ENCODE results near the gene BCL2.

The BCL2 gene

DNA sequence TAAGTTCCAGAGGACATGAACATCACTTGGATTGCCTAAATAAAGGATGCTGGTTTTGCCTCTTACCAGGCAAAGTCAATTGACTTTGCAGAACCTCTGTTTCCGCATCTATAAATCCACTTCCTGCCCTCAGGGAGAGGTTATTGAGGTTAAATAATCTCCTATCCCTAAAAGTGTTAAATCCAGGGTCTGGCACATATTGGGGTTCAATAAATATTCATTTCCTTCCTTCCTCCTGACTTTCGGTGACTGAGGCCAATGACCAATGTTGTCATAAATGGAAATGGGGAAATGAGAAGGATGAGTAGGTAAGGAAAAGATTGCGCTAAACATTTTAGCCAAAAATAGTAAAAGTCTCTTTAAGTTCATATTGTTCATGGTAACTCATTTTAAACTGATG is 16.0 kb downstream of the BCL2 start:
- no peaks in the 10 kb centered on the region for H3K9me3 ChIP-seq
- no peak overlapping the region for H3K27ac ChIP-seq
- peaks cover 0 to 3% of the 10 kb centered on the region in 2 experiments for H3K4me1 ChIP-seq (ENCODE audit: control insufficient read depth in 1 of 2, insufficient read depth in 1 of 2, low read depth in 1 of 2, low read length in 1 of 2)
- no peaks in the 10 kb centered on the region for H3K27me3 ChIP-seq
- TF ChIP-seq, protein P1, sequence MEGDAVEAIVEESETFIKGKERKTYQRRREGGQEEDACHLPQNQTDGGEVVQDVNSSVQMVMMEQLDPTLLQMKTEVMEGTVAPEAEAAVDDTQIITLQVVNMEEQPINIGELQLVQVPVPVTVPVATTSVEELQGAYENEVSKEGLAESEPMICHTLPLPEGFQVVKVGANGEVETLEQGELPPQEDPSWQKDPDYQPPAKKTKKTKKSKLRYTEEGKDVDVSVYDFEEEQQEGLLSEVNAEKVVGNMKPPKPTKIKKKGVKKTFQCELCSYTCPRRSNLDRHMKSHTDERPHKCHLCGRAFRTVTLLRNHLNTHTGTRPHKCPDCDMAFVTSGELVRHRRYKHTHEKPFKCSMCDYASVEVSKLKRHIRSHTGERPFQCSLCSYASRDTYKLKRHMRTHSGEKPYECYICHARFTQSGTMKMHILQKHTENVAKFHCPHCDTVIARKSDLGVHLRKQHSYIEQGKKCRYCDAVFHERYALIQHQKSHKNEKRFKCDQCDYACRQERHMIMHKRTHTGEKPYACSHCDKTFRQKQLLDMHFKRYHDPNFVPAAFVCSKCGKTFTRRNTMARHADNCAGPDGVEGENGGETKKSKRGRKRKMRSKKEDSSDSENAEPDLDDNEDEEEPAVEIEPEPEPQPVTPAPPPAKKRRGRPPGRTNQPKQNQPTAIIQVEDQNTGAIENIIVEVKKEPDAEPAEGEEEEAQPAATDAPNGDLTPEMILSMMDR (IDR thresholded peaks at IDR 0.05), result no peak
- no peaks in the 10 kb centered on the region for H3K36me3 ChIP-seq
- no peak overlapping the region for H3K4me3 ChIP-seq (ENCODE audit: low read depth in 1 of 2, low read length in 1 of 2)

DNA sequence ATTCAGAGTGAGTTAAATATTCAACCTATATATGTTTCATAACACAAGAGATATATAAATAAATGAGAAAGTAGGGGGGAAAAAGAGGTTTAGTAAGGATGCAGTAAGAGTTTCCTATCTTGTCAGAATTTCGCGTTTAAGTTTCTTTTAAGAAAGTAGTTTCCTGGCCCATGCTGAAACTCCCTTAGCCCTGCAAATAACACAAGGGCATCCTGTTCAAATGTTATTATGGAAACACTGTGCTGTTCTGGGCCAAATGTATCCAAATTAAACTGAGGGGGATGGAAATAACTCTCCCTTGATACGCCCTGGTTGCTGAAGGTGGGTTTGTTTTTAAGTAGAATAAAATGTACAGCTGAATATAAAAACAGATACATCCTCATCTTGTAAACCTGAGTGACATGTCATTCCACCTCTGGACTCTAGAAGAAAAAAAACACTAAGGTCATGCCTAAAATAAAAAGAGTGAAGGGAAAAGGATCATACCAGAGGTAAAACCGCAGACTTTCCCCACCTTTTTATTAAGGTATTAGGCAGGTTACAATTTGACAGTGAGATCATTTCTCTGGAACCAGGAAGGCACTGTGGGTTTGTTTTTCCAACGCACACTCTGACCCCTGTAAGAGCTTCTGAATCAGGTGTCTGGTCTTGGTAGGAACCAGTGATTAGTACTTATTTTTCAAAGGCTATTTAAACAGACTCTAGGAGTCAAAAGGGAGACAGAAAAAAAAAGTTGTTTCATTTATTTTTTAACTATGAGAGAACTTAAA is 16.7 kb downstream of the BCL2 start:
- TF ChIP-seq, protein P1 (IDR thresholded peaks at IDR 0.05), result no peak
- no peaks in the 10 kb centered on the region for H3K27me3 ChIP-seq
- H3K4me1 ChIP-seq (ENCODE audit: control insufficient read depth in 1 of 2, insufficient read depth in 1 of 2, low read depth in 1 of 2, low read length in 1 of 2), result peaks cover 0 to 3% of the 10 kb centered on the region in 2 experiments
- H3K36me3 ChIP-seq, result no peaks in the 10 kb centered on the region
- H3K9me3 ChIP-seq, result no peaks in the 10 kb centered on the region
- no peak overlapping the region for H3K27ac ChIP-seq
- H3K4me3 ChIP-seq (ENCODE audit: low read depth in 1 of 2, low read length in 1 of 2), result no peak overlapping the region

DNA sequence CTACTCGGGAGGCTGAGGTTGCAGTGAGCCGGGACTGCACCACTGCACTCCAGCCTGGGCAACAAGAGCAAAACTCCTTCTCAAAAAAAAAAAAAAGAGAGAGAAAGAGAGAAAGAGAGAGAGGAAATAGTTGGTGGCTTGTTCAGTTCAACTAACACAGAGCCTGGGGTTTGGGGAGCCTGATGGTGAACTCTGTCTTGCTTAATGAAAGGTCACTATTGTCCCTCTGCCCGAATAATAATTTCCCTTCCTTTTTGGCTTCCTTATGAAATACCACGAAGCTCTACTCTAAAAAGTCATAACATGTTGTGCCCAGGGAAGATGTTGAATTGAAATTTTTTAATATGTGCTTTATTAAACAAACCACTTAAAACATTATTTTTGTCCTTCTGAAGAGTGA is 17.3 kb downstream of the BCL2 start:
- Histone ChIP-seq H3K9me3 (no peaks in the 10 kb centered on the region), H3K4me1 (ENCODE audit: control insufficient read depth in 1 of 2, insufficient read depth in 1 of 2, low read depth in 1 of 2, low read length in 1 of 2) (peaks cover 0 to 3% of the 10 kb centered on the region in 2 experiments), H3K36me3 (no peaks in the 10 kb centered on the region), H3K27ac (no peak overlapping the region), H3K4me3 (ENCODE audit: low read depth in 1 of 2, low read length in 1 of 2) (no peak overlapping the region), H3K27me3 (no peaks in the 10 kb centered on the region)
- TF ChIP-seq, protein P1 (IDR thresholded peaks at IDR 0.05), result no peak

DNA sequence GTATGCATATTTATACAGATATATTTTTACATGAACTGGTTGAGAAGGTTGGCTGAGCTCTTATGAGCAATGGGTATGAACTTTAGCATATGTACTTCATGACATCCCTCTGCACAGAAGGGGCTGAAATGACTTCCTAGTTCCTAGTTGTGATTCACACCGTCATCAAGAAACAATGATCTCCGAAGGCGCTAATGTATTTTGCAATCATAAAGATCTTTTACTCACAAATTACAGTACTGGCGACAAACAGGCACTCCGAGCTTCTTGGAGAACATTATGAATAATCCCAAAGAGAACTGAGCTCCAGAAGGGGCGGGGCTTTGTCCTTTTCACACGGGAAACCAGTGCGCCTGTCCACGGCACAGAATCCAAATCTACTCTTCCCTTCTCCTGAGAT is 18.1 kb downstream of the BCL2 start:
- no peak overlapping the region for H3K27ac ChIP-seq
- H3K4me3 ChIP-seq (ENCODE audit: low read depth in 1 of 2, low read length in 1 of 2), result no peak overlapping the region
- no peaks in the 10 kb centered on the region for H3K9me3 ChIP-seq
- no peaks in the 10 kb centered on the region for H3K27me3 ChIP-seq
- H3K36me3 ChIP-seq, result no peaks in the 10 kb centered on the region
- peaks cover 0 to 3% of the 10 kb centered on the region in 2 experiments for H3K4me1 ChIP-seq (ENCODE audit: control insufficient read depth in 1 of 2, insufficient read depth in 1 of 2, low read depth in 1 of 2, low read length in 1 of 2)
- TF ChIP-seq, protein P1 (IDR thresholded peaks at IDR 0.05), result no peak

DNA sequence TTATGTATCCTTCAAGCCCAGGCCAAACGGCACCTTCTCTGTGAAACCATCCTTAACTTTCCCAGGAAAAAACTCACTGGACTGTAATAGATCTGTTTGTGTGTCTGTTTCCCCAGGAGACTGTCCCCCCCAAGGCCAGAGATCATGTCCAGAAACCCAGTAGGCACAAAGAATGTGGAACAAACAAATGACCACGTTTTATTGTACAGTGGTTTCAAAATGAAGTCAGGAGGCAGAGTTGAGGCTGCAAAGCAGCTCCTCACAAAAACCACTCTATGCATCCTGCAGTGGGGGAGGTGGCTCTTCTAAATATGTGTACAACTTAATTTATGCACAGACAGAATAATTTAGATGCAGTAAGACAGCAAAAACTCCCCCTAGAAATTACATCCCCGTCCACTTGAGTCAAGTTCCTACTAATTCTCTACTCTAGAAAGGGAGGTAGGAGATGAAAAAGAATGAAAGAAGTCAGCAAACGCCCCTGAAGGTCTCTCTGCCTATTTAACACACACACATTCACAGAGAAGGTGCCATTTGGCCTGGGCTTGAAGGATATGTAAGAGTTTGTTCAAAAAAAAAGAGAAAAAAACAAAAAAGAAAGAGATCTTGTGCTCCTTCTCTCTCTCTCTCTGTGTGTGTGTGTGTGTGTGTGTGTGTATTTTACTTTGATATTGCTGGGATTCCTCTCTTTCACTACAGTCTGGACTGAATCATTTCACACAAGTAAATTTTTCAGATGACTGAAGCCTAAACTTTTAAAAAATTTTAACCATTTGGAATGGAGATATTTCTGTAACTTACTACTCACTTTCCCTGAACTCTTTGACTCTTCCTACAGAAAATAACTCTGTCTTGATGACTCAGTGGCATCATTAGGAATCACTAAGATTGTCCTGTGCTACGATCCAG is 19.5 kb downstream of the BCL2 start:
- Histone ChIP-seq H3K27me3 (no peaks in the 10 kb centered on the region), H3K4me1 (ENCODE audit: control insufficient read depth in 1 of 2, insufficient read depth in 1 of 2, low read depth in 1 of 2, low read length in 1 of 2) (peaks cover 0 to 3% of the 10 kb centered on the region in 2 experiments), H3K4me3 (ENCODE audit: low read depth in 1 of 2, low read length in 1 of 2) (no peak overlapping the region), H3K36me3 (no peaks in the 10 kb centered on the region), H3K27ac (no peak overlapping the region), H3K9me3 (no peaks in the 10 kb centered on the region)
- TF ChIP-seq, protein P1 (IDR thresholded peaks at IDR 0.05), result no peak

All from neutrophil (primary cell).